ENCODE results near the gene ADAM11. TPM values are rescaled to one million over a fixed set of nuclear protein-coding genes. Genes with fewer than 3 reads are reported as not detected.

ADAM11 gene
- total RNA-seq, 1 experiment from 2014 or later, result 0.45 TPM

DNA sequence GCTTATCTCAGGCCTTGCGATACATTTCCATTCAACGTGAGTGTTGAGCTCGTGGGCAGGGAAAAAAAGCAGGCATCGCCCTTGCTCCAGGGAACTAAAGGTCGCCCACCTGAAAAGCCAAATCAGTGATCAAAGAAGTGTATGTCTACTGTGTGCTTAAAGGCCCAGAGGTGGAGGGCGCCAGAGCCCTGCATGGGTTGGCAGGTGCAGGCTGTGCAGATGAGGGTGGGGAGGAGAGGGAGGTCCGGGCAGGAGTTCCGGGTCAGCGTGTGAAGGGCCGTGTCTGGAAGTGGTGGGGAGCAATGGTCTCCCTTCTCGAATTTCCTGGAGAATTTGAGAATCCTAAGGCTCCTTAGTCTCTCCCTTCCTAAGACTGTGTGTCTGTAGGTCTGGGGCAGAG, 7.2 kb downstream of the ADAM11 start:
- Histone ChIP-seq H3K4me3 (ENCODE audit: insufficient read depth, low read depth, low read length) (no peak overlapping the region), H3K36me3 (replicated peaks; ENCODE audit: control insufficient read depth, insufficient read depth, low read length) (no peaks in the 10 kb centered on the region), H3K27me3 (ENCODE audit: control insufficient read depth, insufficient read depth, low read length) (peaks cover 3% of the 10 kb centered on the region)
- peak; percentile 63 for DNase-seq

DNA sequence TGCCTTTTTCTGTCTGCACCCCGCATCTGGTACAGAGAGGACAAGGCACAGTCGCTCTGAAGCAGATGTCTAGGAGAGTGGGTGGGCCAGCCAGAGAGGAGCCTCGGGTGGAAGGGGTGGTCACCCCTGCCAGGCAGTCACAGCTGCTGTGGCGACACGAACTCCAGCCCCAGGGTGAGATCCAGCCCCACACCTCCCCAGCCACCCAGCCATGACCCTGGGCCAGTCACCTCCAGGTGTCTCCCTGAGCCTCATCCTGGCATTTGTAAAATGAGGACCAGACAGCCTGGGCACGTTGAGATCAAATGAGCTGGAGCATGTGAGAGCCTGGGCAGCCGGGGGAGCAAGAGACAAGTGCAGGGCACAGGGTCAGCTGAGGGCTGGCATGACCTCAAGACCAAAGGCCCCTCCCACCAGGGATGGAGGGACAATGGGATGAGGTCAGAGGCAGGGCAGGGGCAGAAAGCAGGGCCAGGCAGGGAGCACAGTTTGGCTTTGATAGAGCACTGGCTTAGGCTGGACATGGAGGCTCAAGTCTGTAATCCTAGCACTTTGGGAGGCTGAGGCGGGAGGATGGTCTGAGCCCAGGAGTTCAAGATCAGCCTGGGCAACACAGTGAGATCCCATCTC, 7.7 kb downstream of the ADAM11 start:
- H3K4me3 ChIP-seq (ENCODE audit: insufficient read depth, low read depth, low read length), result no peak overlapping the region
- DNase-seq, result peak; percentile 69
- H3K27me3 ChIP-seq (ENCODE audit: control insufficient read depth, insufficient read depth, low read length), result no peaks in the 10 kb centered on the region; the same call in none of the 2 replicates
- no peaks in the 10 kb centered on the region for H3K36me3 ChIP-seq (replicated peaks; ENCODE audit: control insufficient read depth, insufficient read depth, low read length)

GRCh38 chr17:44767493-44767892, 8.7 kb downstream of the ADAM11 start:
- DNase-seq, result peak; percentile 67
- H3K4me3 ChIP-seq (ENCODE audit: insufficient read depth, low read depth, low read length), result no peak overlapping the region
- H3K27me3 ChIP-seq (ENCODE audit: control insufficient read depth, insufficient read depth, low read length), result no peaks in the 10 kb centered on the region; the same call in none of the 2 replicates
- H3K36me3 ChIP-seq (replicated peaks; ENCODE audit: control insufficient read depth, insufficient read depth, low read length), result no peaks in the 10 kb centered on the region

GRCh38 chr17:44768505-44769142, 9.8 kb downstream of the ADAM11 start:
- no peaks in the 10 kb centered on the region; the same call in none of the 2 replicates for H3K27me3 ChIP-seq (ENCODE audit: control insufficient read depth, insufficient read depth, low read length)
- no peak overlapping the region for H3K4me3 ChIP-seq (ENCODE audit: insufficient read depth, low read depth, low read length)
- H3K36me3 ChIP-seq (replicated peaks; ENCODE audit: control insufficient read depth, insufficient read depth, low read length), result no peaks in the 10 kb centered on the region
- no peak for DNase-seq

DNA sequence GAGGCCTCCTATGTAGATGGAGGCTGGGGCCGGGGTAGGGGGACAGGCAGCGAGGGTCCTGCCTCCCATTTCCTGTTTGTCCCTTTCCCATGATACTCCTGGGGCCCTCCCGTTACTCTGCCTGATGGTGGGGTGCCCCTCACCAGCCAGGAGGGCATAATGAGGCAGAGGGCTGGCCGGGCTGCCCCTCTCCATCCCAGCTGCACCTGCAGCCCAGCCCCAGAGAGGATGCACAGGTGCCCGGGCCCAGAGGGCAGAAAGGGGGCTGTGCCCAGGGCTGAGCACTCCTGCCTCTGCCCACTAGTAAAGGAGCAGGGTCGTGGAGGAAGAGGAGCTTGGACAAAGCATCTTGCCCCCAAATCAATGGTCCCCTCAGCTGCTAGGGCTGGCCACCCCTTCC, 10.4 kb downstream of the ADAM11 start:
- Histone ChIP-seq H3K27me3 (ENCODE audit: control insufficient read depth, insufficient read depth, low read length) (no peaks in the 10 kb centered on the region; the same call in none of the 2 replicates), H3K36me3 (replicated peaks; ENCODE audit: control insufficient read depth, insufficient read depth, low read length) (no peaks in the 10 kb centered on the region), H3K4me3 (ENCODE audit: insufficient read depth, low read depth, low read length) (no peak overlapping the region)
- no peak for DNase-seq

DNA sequence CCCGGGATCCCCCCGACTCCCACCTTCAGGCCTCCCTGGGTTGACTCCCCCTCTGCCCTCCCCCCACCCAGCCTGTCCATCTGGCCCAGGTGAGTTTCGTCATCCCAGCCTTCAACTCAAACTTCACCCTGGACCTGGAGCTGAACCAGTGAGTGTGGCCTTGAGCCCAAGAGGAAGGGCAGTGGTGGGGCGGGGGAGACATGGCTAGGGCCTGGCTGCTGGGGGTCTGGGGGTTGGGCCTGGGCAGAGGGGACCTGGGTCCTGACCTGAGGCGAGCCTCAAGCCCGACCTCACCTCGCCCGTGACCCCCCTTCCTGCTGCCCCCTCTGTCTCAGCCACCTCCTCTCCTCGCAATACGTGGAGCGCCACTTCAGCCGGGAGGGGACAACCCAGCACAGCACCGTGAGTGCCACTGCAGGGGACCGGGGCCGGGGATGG, 10.9 kb downstream of the ADAM11 start:
- H3K36me3 ChIP-seq (replicated peaks; ENCODE audit: control insufficient read depth, insufficient read depth, low read length), result no peaks in the 10 kb centered on the region
- H3K4me3 ChIP-seq (ENCODE audit: insufficient read depth, low read depth, low read length), result no peak overlapping the region
- H3K27me3 ChIP-seq (ENCODE audit: control insufficient read depth, insufficient read depth, low read length), result no peaks in the 10 kb centered on the region; the same call in none of the 2 replicates
- DNase-seq, result no peak

- Histone ChIP-seq H3K4me3 (ENCODE audit: insufficient read depth, low read depth, low read length) (no peak overlapping the region), H3K27me3 (ENCODE audit: control insufficient read depth, insufficient read depth, low read length) (no peaks in the 10 kb centered on the region; the same call in none of the 2 replicates), H3K36me3 (replicated peaks; ENCODE audit: control insufficient read depth, insufficient read depth, low read length) (no peaks in the 10 kb centered on the region)
- DNase-seq, result no peak
These were observed 11.6 kb downstream of the ADAM11 start for GRCh38 chr17:44770166-44770925.

DNA sequence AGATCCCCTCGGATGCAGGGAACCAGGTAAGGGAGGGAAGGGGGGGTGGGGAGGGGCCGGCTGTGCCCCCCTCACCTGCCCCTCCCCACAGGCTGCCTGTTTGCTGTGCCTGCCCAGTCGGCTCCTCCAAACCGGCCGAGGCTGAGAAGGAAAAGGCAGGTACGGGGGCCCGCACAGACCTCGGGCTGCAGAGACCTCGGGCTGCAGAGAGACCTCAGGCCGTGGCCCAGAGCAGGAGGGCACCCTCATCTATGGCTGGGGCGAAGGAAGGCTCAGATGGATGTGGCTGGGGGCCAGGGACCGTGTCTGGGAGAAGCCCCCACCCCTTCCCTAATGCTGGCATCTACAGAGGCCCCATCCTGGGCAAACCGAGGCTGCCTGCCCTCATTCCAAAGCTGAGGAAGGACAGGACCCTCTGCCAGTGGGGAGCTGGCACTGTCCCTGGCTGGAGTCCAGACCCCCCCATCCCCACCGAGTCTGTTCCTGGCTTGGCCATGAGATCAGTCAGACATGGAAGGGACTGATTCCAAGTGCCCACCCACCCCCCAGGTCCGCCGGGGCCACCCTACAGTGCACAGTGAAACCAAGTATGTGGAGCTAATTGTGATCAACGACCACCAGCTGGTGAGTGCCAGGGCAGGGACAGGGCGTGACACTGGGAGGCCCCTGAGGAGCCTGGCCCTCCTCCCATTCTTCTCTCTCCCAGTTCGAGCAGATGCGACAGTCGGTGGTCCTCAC, 13.7 kb downstream of the ADAM11 start:
- no peak for DNase-seq
- no peaks in the 10 kb centered on the region for H3K36me3 ChIP-seq (replicated peaks; ENCODE audit: control insufficient read depth, insufficient read depth, low read length)
- peaks cover 15% of the 10 kb centered on the region for H3K27me3 ChIP-seq (ENCODE audit: control insufficient read depth, insufficient read depth, low read length)
- no peak overlapping the region for H3K4me3 ChIP-seq (ENCODE audit: insufficient read depth, low read depth, low read length)

- H3K27me3 ChIP-seq (ENCODE audit: control insufficient read depth, insufficient read depth, low read length), result peaks cover 16% of the 10 kb centered on the region
- no peaks in the 10 kb centered on the region for H3K36me3 ChIP-seq (replicated peaks; ENCODE audit: control insufficient read depth, insufficient read depth, low read length)
- no peak for DNase-seq
- no peak overlapping the region for H3K4me3 ChIP-seq (ENCODE audit: insufficient read depth, low read depth, low read length)
These were observed 14.4 kb downstream of the ADAM11 start for GRCh38 chr17:44773140-44773539.

- peak overlapping the region; percentile 71 for H3K4me3 ChIP-seq (ENCODE audit: insufficient read depth, low read depth, low read length)
- H3K36me3 ChIP-seq (replicated peaks; ENCODE audit: control insufficient read depth, insufficient read depth, low read length), result no peaks in the 10 kb centered on the region
- H3K27me3 ChIP-seq (ENCODE audit: control insufficient read depth, insufficient read depth, low read length), result peaks cover 18% of the 10 kb centered on the region
- DNase-seq, result peak; percentile 99
These were observed 15.7 kb downstream of the ADAM11 start for GRCh38 chr17:44774271-44775135.

GRCh38 chr17:44775136-44775837, 16.5 kb downstream of the ADAM11 start:
- peak overlapping the region; percentile 71 for H3K4me3 ChIP-seq (ENCODE audit: insufficient read depth, low read depth, low read length)
- no peaks in the 10 kb centered on the region for H3K36me3 ChIP-seq (replicated peaks; ENCODE audit: control insufficient read depth, insufficient read depth, low read length)
- peak; percentile 100 for DNase-seq
- peaks cover 18% of the 10 kb centered on the region for H3K27me3 ChIP-seq (ENCODE audit: control insufficient read depth, insufficient read depth, low read length)

DNA sequence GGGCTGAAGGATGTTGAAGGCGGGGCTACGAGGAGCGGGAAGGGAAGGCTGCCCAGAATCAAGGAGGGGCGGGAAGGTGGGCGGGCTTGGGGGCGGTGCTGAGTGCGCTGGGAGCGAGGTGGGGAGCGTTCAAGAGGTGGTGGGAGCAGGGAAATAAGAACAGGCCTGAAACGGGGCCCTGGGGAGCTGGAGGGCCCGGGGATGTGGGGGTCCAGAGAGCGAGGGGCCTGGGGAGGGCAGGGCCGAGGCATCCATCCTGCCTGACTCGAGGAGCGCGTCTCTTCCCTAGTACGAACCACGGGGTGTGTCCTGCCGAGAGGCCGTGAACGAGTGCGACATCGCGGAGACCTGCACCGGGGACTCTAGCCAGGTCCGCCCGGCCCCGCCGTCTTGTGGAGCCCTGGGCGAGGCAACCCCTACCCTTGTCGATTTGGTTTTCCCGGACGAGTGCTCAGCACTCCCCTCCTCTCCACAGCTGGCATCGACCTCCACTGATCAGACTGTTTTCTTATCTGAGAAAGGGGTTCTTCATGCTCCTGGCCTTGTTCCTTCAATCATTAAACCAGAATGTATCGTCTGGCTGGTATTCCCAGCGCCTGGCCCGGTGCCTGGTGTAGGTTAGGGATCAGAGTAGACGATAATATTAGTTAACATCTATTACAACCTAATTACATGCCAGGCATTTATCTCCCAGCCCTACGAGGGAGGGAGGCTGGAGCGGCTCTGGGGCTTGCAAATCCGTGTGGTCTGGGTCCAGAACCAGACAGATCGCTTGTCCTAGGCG, 17.2 kb downstream of the ADAM11 start:
- no peak for DNase-seq
- H3K4me3 ChIP-seq (ENCODE audit: insufficient read depth, low read depth, low read length), result peak overlapping the region; percentile 53
- no peaks in the 10 kb centered on the region for H3K36me3 ChIP-seq (replicated peaks; ENCODE audit: control insufficient read depth, insufficient read depth, low read length)
- H3K27me3 ChIP-seq (ENCODE audit: control insufficient read depth, insufficient read depth, low read length), result peaks cover 18% of the 10 kb centered on the region

Measured in H7 (cell line).